HuH-7 (cell line): ENCODE data around the gene GALNT14.
"Not testable (repeated sequence)": the region's sequence is repeated elsewhere in the genome, so short reads cannot be mapped to it uniquely, and the experiment has no call there.

Experiments used
- DNase-seq: peaks from one replicate; pipeline ENCODE4 v3.0.0; 2011; ENCODE audit warnings: low spot score

GALNT14 gene, protein sequence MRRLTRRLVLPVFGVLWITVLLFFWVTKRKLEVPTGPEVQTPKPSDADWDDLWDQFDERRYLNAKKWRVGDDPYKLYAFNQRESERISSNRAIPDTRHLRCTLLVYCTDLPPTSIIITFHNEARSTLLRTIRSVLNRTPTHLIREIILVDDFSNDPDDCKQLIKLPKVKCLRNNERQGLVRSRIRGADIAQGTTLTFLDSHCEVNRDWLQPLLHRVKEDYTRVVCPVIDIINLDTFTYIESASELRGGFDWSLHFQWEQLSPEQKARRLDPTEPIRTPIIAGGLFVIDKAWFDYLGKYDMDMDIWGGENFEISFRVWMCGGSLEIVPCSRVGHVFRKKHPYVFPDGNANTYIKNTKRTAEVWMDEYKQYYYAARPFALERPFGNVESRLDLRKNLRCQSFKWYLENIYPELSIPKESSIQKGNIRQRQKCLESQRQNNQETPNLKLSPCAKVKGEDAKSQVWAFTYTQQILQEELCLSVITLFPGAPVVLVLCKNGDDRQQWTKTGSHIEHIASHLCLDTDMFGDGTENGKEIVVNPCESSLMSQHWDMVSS

DNA sequence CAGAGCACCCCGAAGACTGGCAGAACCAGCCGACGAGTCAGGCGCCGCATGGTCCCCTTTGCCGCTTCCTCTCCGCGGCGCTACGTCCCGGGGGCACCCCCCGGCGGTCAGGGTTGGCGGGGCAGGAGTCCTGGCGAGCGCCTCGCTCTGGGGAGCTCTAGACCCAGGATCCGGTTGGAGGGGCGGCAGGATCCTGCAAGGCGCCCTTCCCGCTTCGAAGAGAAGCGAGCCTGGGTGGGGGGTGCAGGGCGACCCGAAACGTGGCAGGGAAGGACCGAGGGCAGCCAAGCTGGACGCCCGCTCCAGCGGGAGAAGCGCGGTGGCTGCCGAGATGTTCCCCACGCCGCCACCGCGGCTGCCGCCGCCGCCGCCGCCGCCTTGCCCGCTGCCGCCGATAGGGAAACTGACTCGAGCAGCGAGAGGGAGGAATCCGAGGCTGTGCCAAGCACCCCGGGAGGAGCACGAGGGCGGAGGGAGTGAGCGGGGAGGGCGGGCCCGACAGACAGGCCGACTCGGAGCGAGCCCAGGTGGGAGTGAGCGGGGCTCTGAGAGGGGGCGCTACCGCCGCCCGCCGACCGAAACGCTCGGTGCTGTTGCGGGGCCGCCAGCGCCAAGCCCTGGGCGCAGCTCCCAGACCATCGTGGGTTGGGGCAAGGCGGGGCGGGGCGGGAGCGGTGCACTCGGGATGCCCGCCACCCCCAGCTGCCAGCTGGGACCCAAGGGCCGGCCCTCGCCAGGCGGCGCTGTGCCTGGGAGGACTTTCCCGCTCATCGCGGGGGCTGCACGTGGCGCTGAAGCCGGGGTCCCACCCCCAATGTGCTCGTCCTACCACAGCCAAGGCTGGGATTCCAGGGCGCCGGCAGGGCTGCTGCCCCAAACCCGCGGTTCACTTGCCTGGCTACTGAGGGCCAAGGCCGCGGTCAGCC lies at the start of gene GALNT14:
GALNT14 (minus strand) TSS at position 404 of the 926 bp plus-strand sequence; CDS start at position 50, 354 bp downstream.
- no peak for DNase-seq

DNA sequence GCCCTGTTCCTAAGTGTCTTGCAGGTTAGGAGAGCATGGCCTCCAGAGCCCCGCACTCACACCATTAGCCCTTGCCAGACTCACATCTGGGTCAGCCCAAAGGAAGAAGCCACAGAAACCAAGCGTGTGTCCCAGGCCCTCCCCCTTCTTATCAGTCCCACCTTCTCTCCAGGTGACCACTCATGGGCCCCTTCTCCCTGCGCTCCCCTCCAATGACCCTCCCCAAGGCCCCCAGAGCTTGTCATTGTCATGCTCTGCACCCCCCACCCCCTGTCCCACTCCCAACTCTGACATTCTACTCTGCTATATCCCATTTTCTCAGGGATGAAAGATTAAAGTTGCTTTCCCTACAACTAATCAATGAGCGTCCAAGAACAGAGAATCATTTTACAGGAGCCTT lies 48.9 kb upstream of the GALNT14 start:
- DNase-seq, result no peak

DNA sequence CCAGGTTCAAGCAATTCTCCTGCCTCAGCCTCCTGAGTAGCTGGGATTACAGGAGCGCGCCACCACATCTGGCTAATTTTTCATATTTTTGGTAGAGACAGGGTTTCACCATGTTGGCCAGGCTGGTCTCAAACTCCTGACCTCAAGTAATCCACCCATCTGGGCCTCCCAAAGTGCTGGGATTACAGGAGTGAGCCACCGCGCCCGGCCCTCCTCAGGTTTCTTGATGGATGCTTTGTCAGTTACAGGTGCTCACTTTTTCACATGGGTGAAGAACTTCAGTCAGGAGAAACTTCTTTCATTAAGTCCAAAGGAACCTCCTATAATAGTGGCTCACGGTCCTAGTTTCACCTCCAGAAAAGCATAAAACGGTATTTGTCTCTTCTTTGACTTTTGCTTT lies 45.7 kb upstream of the GALNT14 start:
- not testable (repeated sequence) for DNase-seq

DNA sequence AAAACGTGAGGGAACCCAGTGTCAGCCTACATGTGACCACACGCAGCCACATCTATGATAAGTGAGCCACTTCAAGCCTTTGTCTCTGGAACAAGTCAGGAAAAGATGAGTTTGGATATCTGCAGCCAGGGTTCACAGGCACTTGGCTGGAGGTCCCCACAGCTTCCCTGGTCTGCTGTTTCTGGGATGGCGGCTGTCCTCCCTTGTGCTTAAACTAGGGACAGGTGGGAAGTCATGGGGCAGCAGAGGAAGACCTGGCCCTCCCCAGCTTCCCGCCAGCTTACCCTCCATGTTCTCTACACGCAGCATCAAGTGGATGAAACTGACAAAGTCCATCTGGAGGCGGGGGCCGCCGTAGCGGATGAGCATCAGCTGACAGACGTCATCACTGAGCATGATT lies 38.5 kb upstream of the GALNT14 start:
- DNase-seq, result no peak

- DNase-seq, result no peak
Observed at GRCh38 chr2:31171142-31171541, 32.9 kb upstream of the GALNT14 start.

- peak; percentile 62 for DNase-seq
Observed at GRCh38 chr2:31170071-31170698, 31.9 kb upstream of the GALNT14 start.

- no peak for DNase-seq
Observed at GRCh38 chr2:31168291-31168690, 30.1 kb upstream of the GALNT14 start.

DNA sequence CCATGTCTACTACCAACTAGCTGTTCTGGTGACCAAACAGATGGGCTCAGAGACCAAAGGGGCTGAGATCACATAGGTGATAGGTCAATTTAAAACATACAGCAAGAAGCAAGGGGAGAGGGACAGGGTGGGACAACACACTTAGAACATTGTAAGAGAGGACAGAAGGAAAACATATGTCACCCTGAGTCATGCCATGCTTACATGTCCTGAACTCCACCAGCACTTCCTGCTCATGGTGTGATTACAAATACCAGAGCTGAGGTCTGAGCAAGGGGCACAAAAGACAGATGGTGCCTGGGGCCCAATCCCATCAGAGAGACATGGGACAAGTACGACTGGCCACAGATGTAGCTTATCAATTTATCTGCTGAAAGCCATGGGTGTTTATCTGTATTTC lies 28.7 kb upstream of the GALNT14 start:
- no peak for DNase-seq

- DNase-seq, result no peak
Observed at GRCh38 chr2:31163011-31163539, 24.8 kb upstream of the GALNT14 start.

DNA sequence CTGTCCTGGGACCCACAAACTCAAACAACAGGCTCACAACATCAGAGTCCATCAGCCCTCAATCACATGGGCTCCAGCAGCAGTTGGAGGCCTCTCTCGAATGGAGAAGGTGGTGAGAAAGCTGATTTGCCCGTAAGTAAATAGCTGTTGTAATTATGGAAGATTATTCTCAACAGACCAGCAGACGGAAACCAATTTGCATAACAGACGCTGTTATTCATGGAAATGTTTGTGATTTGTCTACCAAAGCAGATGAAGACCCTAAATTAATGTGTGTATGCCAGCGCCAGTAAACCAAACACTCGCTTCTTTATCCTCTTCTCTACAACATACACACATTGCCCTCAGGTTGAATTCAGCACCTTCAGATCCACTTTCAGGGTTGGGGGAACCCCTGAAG lies 23.4 kb upstream of the GALNT14 start:
- no peak for DNase-seq

DNA sequence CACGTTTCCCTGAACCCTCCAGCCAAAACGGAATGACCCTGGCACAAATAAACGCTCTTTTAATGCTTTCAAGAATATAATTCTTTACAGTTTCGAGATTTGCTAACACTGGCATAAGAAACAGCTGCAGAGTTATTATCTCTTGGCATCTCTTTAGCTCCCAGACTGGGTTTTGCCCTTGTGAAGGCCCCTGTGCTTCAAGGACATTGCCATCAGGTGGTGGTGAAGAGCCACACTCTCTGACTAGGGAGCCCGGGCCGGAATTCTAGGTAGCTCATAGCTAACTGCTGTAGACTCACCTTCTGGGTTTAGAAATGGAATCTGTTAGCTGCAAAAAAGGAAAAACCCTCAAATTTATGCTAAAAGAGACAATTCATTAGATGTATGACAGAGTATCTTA lies 13.3 kb upstream of the GALNT14 start:
- DNase-seq, result no peak

GRCh38 chr2:31150120-31150670 lies 12.0 kb upstream of the GALNT14 start:
- DNase-seq, result no peak

DNA sequence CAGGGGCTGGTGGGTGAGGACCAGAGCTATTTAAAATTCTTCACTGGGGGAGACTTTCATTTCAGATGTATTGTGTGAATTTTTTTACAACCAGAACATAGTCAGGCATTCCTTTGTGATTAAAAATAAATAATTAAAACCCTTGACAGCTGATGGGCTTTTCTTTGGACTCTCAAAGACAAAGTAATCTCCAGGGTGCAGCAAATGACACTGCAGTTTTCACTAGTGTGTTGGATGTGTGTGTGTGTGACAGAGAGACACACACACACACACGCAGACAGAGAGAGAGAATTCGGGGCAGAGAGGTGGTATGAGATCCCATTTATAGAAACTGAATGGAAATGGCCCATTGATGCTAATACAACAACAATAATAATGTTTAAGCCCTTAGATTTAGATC lies 10.3 kb upstream of the GALNT14 start:
- no peak for DNase-seq

DNA sequence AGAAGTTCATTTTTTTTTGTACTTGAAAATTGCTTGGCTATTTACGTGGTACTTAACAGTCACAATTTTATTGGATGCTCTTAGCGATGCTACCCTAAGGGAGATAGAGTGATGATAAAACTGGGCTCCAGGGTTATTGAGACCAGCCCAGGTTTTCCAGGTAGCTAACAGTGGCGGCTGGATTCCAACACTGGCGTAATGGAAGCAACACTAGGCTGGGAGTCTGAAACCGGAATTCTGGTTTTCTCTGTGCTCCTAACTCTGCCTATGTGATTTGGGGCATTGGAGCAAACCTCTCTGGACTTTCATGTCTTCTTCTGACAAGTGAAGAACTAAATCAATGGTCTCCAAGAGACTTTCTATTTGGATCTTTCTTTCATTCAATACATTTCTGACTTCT lies 9.4 kb upstream of the GALNT14 start:
- no peak for DNase-seq

GRCh38 chr2:31142110-31142509 lies 3.9 kb upstream of the GALNT14 start:
- DNase-seq, result no peak

DNA sequence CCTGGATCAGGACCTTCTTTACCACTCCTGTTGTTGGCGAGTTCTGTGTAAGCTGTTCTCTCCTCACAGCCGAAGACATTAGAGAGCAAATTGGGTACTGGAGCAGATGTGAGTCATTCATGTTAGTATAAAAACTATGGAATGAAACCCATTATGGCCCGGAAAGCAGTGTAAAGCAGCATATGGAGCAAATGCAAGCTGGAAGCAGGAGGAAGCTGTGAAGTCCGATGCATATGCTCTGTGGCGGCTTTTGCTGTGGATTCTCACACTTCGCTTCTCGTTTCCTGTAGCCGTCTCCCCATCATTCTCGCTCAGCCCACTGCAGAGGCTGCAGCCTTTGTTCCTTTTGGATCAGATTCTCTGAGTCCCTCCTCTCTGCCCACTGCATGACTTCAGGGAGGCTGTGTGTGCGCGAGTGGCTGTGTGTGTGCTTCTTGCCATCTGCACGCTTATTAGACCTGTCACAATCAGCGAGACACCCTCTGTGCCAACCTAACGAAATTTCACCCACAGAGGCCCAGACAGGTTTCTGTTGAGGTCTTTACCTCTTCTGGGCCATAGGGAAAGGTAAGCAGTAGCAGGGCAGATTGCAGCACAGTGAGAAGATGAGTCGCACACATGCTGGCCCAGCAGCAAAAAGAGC lies 3.3 kb upstream of the GALNT14 start:
- DNase-seq, result no peak

- DNase-seq, result no peak
Observed at GRCh38 chr2:31140151-31140550, 1.9 kb upstream of the GALNT14 start.

- no peak for DNase-seq
Observed at GRCh38 chr2:31139671-31140070, 1.4 kb upstream of the GALNT14 start.

DNA sequence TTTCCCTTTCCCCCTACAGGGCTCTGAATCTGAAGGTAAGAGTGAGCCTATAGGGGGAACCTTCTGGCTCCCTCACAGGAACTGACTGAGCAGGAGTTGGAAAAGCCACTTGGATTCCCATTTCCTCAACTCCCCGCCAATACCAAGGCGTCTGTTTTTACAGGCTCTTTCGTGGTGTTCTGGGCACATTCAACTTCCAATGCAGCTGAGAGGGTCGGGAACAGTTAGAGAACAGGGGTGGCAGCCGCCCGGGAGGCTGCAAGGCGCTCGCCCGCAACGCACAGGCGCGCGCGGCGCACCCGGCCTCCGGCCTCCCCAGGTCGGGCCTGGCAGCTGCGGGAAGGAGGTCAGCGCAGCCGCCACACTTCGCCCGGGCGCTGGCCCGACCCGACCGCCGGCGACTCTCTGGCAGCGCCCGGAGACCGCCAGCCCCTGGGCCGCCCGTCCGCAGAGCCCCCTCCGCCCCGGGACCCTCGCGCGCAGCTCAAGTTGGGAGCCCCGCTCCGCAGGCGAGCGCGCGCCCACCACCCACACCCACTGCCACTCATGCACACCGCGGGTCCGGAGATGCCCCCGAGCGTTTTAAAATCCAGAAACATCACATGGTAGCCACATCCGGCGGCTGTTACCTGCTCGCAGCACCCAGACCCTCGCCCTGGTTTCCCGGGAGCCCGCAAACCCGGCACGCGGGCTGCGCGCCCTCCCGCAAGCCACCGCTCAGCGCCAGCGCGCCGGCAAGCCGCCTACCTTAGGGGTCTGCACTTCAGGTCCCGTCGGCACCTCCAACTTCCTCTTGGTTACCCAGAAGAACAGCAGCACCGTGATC lies 816 bp downstream of the GALNT14 start:
- no peak for DNase-seq

DNA sequence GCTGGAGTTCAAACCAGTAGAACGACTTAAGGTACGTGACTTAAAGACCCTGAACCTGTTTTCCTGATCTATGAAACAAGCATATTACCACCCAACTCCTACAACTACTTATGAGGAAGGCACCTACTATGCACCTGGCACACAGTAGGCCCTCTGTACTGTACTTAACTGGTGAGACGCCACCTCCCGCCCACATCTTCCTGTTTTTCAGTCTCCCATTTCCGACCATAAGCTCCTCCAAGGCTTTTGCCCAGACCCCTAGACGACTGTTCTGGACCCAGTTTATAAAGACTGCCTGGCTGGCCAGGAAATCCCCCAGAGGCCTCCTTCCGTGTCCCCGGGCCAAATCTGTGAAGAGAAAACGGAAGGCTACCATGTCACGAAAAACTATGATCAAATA lies 1.5 kb downstream of the GALNT14 start:
- DNase-seq, result no peak
